OCI-LY1 (cell line): ENCODE data around the gene ELMO1.

Experiments used
- EZH2 ChIP-seq: fragments of 200-600 bp; sonication (generic), shearing (Covaris generic); IDR thresholded peaks from 2 replicates; pipeline ENCODE4 v1.8.0; 2017; ENCODE audit warnings: borderline replicate concordance, mixed run types, mild to moderate bottlenecking, antibody characterized with exemption, low read length, moderate library complexity, mixed read lengths
- TF ChIP-seq, protein P1 (sequence below): fragments of 200-600 bp; sonication (generic), shearing (Covaris generic); IDR thresholded peaks from 2 replicates; pipeline ENCODE4 v1.5.1; 2017; ENCODE audit warnings: mild to moderate bottlenecking, antibody characterized with exemption, low read length, moderate library complexity, mixed read lengths

DNA sequence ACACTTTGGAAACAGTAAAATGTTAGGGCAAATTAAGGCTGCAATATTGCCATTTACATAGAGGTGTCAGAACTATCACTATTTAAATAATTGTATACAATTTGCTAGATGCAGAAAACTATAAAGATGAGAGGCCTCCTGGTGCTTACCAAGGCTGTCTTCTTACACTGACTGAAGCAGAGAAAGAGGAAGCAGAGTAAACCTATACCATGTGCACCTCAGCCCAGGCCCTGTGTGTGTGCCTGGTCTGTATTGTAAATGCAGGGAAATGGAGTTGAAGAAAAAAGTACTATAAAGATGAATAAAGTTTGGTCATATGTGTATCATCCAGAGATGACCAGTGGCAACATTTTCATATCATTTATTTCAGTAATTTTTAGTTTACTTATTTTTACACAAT lies 29.2 kb downstream of the ELMO1 start:
- TF ChIP-seq, protein P1, sequence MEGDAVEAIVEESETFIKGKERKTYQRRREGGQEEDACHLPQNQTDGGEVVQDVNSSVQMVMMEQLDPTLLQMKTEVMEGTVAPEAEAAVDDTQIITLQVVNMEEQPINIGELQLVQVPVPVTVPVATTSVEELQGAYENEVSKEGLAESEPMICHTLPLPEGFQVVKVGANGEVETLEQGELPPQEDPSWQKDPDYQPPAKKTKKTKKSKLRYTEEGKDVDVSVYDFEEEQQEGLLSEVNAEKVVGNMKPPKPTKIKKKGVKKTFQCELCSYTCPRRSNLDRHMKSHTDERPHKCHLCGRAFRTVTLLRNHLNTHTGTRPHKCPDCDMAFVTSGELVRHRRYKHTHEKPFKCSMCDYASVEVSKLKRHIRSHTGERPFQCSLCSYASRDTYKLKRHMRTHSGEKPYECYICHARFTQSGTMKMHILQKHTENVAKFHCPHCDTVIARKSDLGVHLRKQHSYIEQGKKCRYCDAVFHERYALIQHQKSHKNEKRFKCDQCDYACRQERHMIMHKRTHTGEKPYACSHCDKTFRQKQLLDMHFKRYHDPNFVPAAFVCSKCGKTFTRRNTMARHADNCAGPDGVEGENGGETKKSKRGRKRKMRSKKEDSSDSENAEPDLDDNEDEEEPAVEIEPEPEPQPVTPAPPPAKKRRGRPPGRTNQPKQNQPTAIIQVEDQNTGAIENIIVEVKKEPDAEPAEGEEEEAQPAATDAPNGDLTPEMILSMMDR: no peak
- no peak for TF ChIP-seq EZH2
